Measurements from ENCODE around the gene PLXNA1.

Gene PLXNA1

DNA sequence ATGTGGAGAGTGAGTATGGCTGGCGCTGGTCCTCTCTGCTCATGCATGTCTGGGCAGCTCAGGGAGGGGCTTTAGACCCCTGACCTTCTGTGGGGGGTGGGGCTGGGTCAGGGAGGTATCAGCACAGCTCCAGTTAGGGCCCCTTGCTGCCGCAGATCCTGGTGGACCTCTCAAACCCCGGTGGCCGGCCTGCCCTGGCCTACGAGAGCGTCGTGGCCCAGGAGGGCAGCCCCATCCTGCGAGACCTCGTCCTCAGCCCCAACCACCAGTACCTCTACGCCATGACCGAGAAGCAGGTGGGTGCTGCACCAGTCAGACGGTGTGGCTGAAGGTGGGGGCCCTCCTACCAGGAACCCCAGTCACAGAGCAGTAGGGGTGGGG lies 20.2 kb downstream of the PLXNA1 start:
- no peak overlapping the region for H3K27ac ChIP-seq (ENCODE audit: low read length)
- H3K4me1 ChIP-seq (ENCODE audit: low read length) = no peaks in the 10 kb centered on the region
- H3K9me2 ChIP-seq (replicated peaks; ENCODE audit: insufficient read depth, low read length) = no peaks in the 10 kb centered on the region
- no peak for DNase-seq
- no peaks in the 10 kb centered on the region for H3K79me2 ChIP-seq (ENCODE audit: low read length)
- TF ChIP-seq EZH2 (optimal IDR thresholded peaks at IDR 0.05; ENCODE audit: low read depth, low read length) (no peak), EZH2phosphoT487 (IDR thresholded peaks at IDR 0.05; ENCODE audit: low read length) (no peak)
- TF ChIP-seq, protein P1, sequence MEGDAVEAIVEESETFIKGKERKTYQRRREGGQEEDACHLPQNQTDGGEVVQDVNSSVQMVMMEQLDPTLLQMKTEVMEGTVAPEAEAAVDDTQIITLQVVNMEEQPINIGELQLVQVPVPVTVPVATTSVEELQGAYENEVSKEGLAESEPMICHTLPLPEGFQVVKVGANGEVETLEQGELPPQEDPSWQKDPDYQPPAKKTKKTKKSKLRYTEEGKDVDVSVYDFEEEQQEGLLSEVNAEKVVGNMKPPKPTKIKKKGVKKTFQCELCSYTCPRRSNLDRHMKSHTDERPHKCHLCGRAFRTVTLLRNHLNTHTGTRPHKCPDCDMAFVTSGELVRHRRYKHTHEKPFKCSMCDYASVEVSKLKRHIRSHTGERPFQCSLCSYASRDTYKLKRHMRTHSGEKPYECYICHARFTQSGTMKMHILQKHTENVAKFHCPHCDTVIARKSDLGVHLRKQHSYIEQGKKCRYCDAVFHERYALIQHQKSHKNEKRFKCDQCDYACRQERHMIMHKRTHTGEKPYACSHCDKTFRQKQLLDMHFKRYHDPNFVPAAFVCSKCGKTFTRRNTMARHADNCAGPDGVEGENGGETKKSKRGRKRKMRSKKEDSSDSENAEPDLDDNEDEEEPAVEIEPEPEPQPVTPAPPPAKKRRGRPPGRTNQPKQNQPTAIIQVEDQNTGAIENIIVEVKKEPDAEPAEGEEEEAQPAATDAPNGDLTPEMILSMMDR (IDR thresholded peaks at IDR 0.05; ENCODE audit: low read length) = no peak
- H3K27me3 ChIP-seq (replicated peaks; ENCODE audit: insufficient read depth, low read length) = no peaks in the 10 kb centered on the region
- H2AFZ ChIP-seq (ENCODE audit: low read length) = no peak overlapping the region
- H4K20me1 ChIP-seq (ENCODE audit: insufficient read depth, low read length) = no peaks in the 10 kb centered on the region
- H3K36me3 ChIP-seq (replicated peaks; ENCODE audit: insufficient read depth, low read length) = no peaks in the 10 kb centered on the region
- H3F3A ChIP-seq (ENCODE audit: insufficient read depth, low read length) = no peaks in the 10 kb centered on the region
- H3K4me3 ChIP-seq (ENCODE audit: low read length) = no peak overlapping the region
- H3K9ac ChIP-seq (ENCODE audit: low read length) = no peak overlapping the region
- no peaks in the 10 kb centered on the region for H3K9me3 ChIP-seq (replicated peaks; ENCODE audit: insufficient read depth, low read length)
- H3K4me2 ChIP-seq (ENCODE audit: low read depth, low read length) = no peak overlapping the region

DNA sequence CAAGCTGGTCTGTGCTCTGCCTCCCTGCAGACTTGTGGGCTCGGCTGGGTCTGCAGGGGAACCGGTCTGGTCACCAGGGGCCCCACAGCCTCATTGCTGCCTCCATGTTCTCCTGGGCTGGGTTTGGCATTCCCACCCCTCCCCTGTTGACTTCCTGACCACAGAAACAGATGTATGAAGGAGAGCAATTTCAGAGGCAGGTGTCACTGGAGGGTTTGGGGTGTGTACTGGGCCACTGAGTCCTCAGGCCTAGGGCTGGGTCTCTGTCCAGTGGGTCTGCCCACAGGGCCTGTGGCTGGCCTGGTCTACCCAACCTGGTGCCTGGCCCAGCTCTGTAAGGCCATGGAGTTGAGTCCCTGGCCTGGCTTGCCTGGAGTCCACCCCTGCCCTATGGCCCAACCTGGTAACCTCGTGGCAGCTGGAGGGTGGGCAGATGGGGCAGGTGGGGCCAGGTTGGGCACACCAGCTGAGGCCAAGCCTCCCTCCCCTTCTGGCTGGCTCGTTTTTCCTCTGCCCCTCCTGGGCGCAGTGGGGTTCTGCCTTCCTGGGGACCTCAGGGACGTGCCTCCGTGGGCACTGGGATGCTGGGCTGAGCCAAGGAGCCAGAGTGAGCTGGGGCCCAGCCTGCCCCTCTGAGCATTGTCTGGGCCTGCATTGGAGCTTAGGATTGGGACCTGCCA lies 20.8 kb downstream of the PLXNA1 start:
- no peak overlapping the region for H3K9ac ChIP-seq (ENCODE audit: low read length)
- H3K79me2 ChIP-seq (ENCODE audit: low read length) = no peaks in the 10 kb centered on the region
- H3K4me2 ChIP-seq (ENCODE audit: low read depth, low read length) = no peak overlapping the region
- H3K9me2 ChIP-seq (replicated peaks; ENCODE audit: insufficient read depth, low read length) = no peaks in the 10 kb centered on the region
- no peaks in the 10 kb centered on the region for H3F3A ChIP-seq (ENCODE audit: insufficient read depth, low read length)
- TF ChIP-seq, protein P1 (IDR thresholded peaks at IDR 0.05; ENCODE audit: low read length) = no peak
- TF ChIP-seq EZH2phosphoT487 (IDR thresholded peaks at IDR 0.05; ENCODE audit: low read length) = no peak
- no peak for TF ChIP-seq EZH2 (optimal IDR thresholded peaks at IDR 0.05; ENCODE audit: low read depth, low read length)
- H3K36me3 ChIP-seq (replicated peaks; ENCODE audit: insufficient read depth, low read length) = no peaks in the 10 kb centered on the region
- no peaks in the 10 kb centered on the region for H4K20me1 ChIP-seq (ENCODE audit: insufficient read depth, low read length)
- H3K27me3 ChIP-seq (replicated peaks; ENCODE audit: insufficient read depth, low read length) = no peaks in the 10 kb centered on the region
- H3K27ac ChIP-seq (ENCODE audit: low read length) = no peak overlapping the region
- no peaks in the 10 kb centered on the region for H3K9me3 ChIP-seq (replicated peaks; ENCODE audit: insufficient read depth, low read length)
- no peak for DNase-seq
- H3K4me3 ChIP-seq (ENCODE audit: low read length) = no peak overlapping the region
- H2AFZ ChIP-seq (ENCODE audit: low read length) = no peak overlapping the region
- H3K4me1 ChIP-seq (ENCODE audit: low read length) = no peaks in the 10 kb centered on the region

DNA sequence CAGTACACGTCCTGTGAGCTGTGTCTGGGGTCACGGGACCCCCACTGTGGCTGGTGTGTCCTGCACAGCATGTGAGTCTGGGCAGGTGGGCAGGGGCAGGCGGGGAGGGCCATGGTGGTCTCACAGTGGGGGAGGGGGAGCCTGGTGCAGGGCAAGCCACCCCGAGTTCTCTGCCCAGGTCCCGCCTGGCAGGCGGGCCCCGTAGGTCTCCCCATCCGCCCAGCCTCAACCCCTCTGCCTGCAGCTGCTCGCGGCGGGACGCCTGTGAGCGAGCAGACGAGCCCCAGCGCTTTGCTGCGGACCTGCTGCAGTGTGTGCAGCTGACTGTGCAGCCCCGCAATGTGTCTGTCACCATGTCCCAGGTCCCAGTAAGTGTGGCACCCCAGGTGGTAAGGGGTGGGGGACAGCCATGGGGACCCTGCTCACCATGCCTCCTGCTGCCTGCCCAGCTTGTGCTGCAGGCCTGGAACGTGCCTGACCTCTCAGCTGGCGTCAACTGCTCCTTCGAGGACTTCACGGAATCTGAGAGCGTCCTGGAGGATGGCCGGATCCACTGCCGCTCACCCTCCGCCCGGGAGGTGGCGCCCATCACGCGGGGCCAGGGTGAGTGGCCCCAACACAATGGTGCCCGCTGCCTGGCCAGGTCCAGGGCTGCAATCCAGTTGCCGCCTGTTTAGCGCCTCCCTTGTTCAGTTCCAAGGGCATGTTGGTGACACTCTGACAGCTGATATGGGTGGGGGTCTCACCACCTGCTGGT lies 21.9 kb downstream of the PLXNA1 start:
- Histone ChIP-seq H3K4me3 (ENCODE audit: low read length) (no peak overlapping the region), H3K4me1 (ENCODE audit: low read length) (no peaks in the 10 kb centered on the region), H3F3A (ENCODE audit: insufficient read depth, low read length) (no peaks in the 10 kb centered on the region), H4K20me1 (ENCODE audit: insufficient read depth, low read length) (no peaks in the 10 kb centered on the region), H3K9me2 (replicated peaks; ENCODE audit: insufficient read depth, low read length) (no peaks in the 10 kb centered on the region), H3K27ac (ENCODE audit: low read length) (no peak overlapping the region), H3K79me2 (ENCODE audit: low read length) (no peaks in the 10 kb centered on the region), H2AFZ (ENCODE audit: low read length) (no peak overlapping the region), H3K4me2 (ENCODE audit: low read depth, low read length) (no peak overlapping the region), H3K36me3 (replicated peaks; ENCODE audit: insufficient read depth, low read length) (no peaks in the 10 kb centered on the region), H3K9me3 (replicated peaks; ENCODE audit: insufficient read depth, low read length) (no peaks in the 10 kb centered on the region), H3K9ac (ENCODE audit: low read length) (no peak overlapping the region), H3K27me3 (replicated peaks; ENCODE audit: insufficient read depth, low read length) (no peaks in the 10 kb centered on the region)
- TF ChIP-seq EZH2 (optimal IDR thresholded peaks at IDR 0.05; ENCODE audit: low read depth, low read length) (no peak), EZH2phosphoT487 (IDR thresholded peaks at IDR 0.05; ENCODE audit: low read length) (no peak)
- TF ChIP-seq, protein P1 (IDR thresholded peaks at IDR 0.05; ENCODE audit: low read length) = no peak
- DNase-seq = no peak

All from MM.1S (cell line).